ENCODE measurements around the gene TMEM132D.

The TMEM132D gene

DNA sequence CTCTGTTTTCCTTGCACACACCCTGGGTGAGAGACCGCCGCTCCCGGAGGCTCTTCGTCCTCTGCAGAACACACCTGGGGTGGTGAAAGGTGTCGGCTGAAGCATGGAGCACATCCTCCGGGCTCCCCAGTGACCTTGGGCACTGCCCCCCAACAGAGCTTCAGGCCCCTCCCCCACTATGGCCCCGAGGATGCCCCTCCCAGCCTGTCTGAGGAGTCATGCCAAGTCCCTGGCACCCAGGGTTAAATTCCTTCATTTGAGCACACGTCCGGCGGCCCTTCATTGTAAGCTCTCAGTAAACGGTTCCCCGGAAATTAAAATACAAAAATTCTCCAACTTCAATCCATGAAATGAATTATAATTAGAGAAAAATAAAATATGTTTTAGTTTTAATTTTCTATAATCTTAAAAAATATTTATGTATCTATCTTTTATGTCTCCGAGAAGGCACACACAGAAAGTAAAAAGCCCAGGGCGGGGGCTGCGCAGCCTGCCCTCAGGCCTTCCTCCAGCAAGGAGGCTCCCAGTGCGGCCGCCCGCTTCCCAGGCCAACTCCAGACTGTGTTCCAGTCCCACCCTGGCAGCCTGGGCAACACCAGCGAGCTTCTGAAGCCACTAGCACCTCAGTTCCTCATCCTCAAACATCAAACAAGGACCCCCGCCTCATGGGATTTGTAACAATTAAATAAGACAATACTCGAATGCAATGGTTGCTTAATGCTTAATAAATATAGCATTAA lies 63.5 kb downstream of the TMEM132D start:
- H3K4me3 ChIP-seq (ENCODE audit: low read length) = no peak overlapping the region
- TF ChIP-seq, protein P1, sequence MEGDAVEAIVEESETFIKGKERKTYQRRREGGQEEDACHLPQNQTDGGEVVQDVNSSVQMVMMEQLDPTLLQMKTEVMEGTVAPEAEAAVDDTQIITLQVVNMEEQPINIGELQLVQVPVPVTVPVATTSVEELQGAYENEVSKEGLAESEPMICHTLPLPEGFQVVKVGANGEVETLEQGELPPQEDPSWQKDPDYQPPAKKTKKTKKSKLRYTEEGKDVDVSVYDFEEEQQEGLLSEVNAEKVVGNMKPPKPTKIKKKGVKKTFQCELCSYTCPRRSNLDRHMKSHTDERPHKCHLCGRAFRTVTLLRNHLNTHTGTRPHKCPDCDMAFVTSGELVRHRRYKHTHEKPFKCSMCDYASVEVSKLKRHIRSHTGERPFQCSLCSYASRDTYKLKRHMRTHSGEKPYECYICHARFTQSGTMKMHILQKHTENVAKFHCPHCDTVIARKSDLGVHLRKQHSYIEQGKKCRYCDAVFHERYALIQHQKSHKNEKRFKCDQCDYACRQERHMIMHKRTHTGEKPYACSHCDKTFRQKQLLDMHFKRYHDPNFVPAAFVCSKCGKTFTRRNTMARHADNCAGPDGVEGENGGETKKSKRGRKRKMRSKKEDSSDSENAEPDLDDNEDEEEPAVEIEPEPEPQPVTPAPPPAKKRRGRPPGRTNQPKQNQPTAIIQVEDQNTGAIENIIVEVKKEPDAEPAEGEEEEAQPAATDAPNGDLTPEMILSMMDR (conservative IDR thresholded peaks at IDR 0.05; ENCODE audit: low read depth, low read length) = no peak
- DNase-seq (ENCODE audit: low read depth) = no peak

DNA sequence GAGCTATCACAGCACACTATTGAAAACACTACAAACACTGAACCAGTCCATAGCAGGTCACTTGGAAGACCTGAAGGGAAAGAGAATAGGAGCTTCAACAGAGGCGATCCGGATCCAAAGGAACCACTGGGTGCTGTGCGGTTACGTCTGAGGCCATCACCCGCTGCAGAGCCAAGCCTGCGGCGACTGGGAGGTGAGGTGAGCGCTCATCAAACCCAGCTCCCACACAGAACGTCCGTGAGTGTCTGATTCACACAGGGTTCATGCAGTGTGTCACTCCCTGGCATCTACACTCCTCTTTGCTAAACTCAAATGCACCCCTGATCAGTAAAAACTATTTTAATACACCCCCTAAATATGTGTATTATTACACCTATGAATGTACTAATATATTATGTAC lies 64.1 kb downstream of the TMEM132D start:
- TF ChIP-seq, protein P1 (conservative IDR thresholded peaks at IDR 0.05; ENCODE audit: low read depth, low read length) = no peak
- no peak overlapping the region for H3K4me3 ChIP-seq (ENCODE audit: low read length)
- DNase-seq (ENCODE audit: low read depth) = no peak

DNA sequence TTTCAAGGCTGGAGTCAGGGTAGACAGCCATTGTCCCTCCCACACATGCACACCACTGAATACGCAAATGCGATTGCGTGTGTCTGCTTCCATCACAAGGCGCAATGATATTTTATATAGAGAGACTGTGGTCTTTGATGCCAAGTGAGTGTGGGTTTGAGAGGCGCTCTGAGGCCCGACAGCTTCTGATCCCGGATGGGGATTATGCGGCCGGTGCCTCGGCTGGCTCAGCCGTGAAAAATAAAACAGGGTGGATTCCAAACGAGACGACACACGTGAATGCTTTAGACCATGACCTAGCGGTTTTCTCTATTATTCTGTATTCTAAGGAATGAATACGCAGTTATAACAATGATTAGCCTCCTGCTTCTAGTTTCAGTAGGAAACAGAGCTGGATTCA lies 72.5 kb downstream of the TMEM132D start:
- H3K4me3 ChIP-seq (ENCODE audit: low read length) = no peak overlapping the region
- DNase-seq (ENCODE audit: low read depth) = peak; percentile 30
- TF ChIP-seq, protein P1 (conservative IDR thresholded peaks at IDR 0.05; ENCODE audit: low read depth, low read length) = no peak

DNA sequence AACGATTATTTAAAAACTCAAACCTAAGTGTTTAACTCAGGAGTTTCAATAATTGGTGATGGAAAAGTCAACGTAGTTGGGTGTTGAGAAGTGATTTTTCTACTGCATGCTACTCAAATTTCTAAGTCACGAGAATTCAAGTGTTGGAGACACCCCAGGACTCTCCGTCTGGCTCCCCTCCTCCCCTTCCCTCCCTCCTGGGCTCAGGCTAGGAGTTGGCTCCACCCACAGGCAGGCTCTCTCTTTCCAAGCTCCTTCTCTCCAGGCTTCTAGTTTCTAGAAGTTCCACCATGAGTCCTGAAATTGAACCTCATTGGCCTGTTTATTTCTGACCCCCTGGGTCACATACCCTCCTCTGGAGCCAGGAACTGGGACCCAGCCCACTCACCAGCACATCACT lies 73.0 kb downstream of the TMEM132D start:
- DNase-seq (ENCODE audit: low read depth) = no peak
- TF ChIP-seq, protein P1 (conservative IDR thresholded peaks at IDR 0.05; ENCODE audit: low read depth, low read length) = no peak
- no peak overlapping the region for H3K4me3 ChIP-seq (ENCODE audit: low read length)

DNA sequence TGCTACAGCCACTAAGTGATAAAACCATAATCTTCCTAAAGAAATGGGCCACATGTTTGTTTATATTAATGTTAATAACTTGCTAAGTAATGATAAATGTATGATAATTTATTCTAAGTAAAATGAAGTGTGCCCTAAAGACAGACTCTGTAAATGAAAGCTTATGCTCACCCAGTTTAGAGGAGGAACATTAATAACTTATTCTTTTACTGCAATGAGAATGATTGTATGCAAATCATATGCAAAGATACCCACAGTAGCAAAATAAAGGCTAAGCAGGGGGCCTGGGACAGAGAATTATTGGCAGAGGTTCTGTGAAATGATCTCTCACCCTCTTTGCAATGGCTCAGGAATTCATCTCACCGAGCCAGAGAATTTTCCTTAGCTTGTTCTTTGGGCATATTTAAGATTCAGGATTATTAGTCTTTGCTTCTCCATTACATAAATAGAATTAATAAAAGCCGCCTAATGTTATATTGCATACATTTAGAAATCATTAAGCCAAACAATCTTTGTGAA lies 75.9 kb downstream of the TMEM132D start:
- DNase-seq (ENCODE audit: low read depth) = no peak
- H3K4me3 ChIP-seq (ENCODE audit: low read length) = no peak overlapping the region
- TF ChIP-seq, protein P1 (conservative IDR thresholded peaks at IDR 0.05; ENCODE audit: low read depth, low read length) = no peak

DNA sequence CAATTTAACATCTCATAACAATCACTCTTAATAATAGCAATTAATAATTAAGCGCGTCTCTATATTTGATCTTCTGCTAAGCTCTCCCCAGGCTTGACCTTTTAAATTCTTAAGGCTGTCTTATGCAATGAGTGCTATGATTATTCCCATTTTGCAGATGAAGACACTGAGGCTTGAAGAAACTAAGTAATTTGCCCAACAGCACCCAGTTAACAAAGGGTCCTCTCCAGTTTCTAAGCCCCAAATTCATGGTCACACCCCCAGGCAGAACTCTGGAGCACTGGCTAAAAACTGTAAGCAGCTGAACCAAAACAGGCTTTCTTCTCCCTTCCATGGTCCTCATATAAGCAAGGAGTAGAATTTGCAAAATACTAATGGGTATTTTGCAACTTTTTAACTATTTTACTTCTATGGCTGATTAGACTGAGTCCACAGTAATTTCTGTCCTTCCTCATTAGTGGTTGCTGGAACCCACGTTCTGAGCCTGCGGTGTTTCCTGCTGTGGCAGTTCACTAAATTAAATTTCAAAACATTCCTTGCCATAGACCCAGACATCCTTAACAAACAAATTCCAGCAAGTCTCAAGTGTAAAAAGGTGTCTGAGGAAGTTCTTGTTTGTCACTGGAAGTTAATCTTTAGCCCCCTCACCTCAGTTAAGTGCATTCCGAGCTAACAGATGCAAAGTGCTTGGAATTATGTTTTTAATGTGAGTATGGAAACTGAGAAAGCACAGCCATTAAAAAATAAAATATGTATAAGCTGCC lies 76.5 kb downstream of the TMEM132D start:
- TF ChIP-seq, protein P1 (conservative IDR thresholded peaks at IDR 0.05; ENCODE audit: low read depth, low read length) = no peak
- DNase-seq (ENCODE audit: low read depth) = no peak
- no peak overlapping the region for H3K4me3 ChIP-seq (ENCODE audit: low read length)

All from retinal pigment epithelial cell (primary cell).